Tibial nerve (tissue), 4 donors: Measurements from ENCODE around the gene ULBP1.

Source experiments
- EP300 ChIP-seq, 2 donors: sonication (generic); formaldehyde crosslinking; IDR thresholded peaks; one replicate each; pipeline ENCODE4 v1.6.1; 2017; ENCODE audit warnings: antibody characterized with exemption in 2 of 2, mild to moderate bottlenecking in 1 of 2
- TF ChIP-seq, protein P1 (sequence below), 5 experiments: fragments of 200-600 bp in 3 of 5; fragments of 450-650 bp in 2 of 5; sonication (generic) in 3 of 5; IDR thresholded peaks; one replicate each; pipeline ENCODE4 v1.5.1; 2016 to 2019; ENCODE audit warnings: antibody characterized with exemption in 5 of 5, mild to moderate bottlenecking in 3 of 5, moderate library complexity in 2 of 5

DNA sequence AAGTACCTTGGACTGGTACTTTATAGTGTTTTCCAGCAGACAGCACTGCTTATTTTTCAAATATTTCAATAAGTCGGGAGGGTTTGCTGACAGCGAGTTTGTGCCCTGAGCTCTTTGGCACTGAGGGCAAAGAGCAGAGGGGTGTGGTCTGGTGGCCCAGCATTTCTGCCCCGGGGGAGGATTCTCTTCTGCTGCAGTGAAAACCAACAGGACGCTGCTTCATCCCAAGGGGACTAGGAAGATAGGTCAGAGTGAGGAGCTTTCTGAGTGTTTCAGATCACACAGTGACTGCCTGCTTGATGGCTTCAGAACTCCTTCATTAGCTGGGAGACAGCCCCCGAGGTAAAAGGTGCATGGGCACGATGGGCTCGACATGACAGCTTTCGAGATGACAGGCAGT lies 13.3 kb upstream of the ULBP1 start:
- TF ChIP-seq, protein P1, sequence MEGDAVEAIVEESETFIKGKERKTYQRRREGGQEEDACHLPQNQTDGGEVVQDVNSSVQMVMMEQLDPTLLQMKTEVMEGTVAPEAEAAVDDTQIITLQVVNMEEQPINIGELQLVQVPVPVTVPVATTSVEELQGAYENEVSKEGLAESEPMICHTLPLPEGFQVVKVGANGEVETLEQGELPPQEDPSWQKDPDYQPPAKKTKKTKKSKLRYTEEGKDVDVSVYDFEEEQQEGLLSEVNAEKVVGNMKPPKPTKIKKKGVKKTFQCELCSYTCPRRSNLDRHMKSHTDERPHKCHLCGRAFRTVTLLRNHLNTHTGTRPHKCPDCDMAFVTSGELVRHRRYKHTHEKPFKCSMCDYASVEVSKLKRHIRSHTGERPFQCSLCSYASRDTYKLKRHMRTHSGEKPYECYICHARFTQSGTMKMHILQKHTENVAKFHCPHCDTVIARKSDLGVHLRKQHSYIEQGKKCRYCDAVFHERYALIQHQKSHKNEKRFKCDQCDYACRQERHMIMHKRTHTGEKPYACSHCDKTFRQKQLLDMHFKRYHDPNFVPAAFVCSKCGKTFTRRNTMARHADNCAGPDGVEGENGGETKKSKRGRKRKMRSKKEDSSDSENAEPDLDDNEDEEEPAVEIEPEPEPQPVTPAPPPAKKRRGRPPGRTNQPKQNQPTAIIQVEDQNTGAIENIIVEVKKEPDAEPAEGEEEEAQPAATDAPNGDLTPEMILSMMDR (IDR thresholded peaks at IDR 0.05): no peak
- no peak for TF ChIP-seq EP300 (IDR thresholded peaks at IDR 0.05)
